SH-SY5Y (cell line): Measurements from ENCODE around the gene S100A4.

Source experiments
- GATA2 ChIP-seq: IDR thresholded peaks from 2 replicates; pipeline ENCODE4 v1.6.1; 2011; ENCODE audit warnings: mild to moderate bottlenecking, low read depth, low read length
- GATA3 ChIP-seq: IDR thresholded peaks from 2 replicates; pipeline ENCODE4 v1.6.1; 2011; ENCODE audit warnings: low read depth, mild to moderate bottlenecking, low read length, moderate library complexity

DNA sequence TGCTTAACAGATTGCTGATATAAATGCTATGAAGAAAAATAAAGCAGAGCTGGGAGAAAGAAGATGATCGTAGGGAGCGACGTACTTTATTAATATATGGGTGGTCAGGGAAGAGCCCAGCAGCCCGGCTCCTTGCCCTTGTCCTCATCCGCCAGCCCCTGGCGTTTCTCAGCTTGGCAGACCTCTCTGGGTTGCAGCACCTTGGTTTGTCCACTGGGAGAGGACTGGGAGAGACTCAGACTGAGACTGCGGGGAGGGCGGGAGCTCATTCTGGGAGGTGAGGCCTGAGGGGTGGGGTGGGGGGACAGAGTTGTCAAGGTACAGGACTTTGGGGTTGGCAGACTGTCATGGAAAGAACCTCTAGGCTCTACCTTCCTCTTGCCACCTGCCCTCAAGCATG lies 6.7 kb upstream of the S100A4 start:
- TF ChIP-seq GATA3 (no peak), GATA2 (no peak)
